Liver (tissue), 9 donors: ENCODE results near the gene NAA38. TPM values are rescaled to one million over a fixed set of nuclear protein-coding genes. Genes with fewer than 3 reads are reported as not detected.

Source experiments
- DNase-seq: peaks from one replicate; pipeline ENCODE4 v3.0.0-alpha.2; 2017; ENCODE audit warnings: low spot score
- H3K27ac ChIP-seq, 2 donors: one replicate each; pipeline ENCODE4 v1.7.0; 2013; ENCODE audit warnings: inconsistent platforms in 2 of 2, low read length in 2 of 2, control low read depth in 1 of 2, low read depth in 1 of 2, mild to moderate bottlenecking in 1 of 2
- H3K27me3 ChIP-seq, 4 donors: one replicate each; pipeline versions ENCODE4 v1.6.1 to v1.7.0; 2013; ENCODE audit warnings: low read length in 3 of 4, inconsistent platforms in 1 of 4, mild to moderate bottlenecking in 1 of 4, moderate library complexity in 1 of 4; ENCODE audit not compliant: control insufficient read depth in 4 of 4, insufficient read depth in 4 of 4
- H3K36me3 ChIP-seq, 4 donors: one replicate each; pipeline versions ENCODE4 v1.6.1 to v1.7.0; 2013; ENCODE audit warnings: low read length in 3 of 4, mild to moderate bottlenecking in 3 of 4, low read depth in 1 of 4, moderate library complexity in 1 of 4; ENCODE audit not compliant: control insufficient read depth in 4 of 4, insufficient read depth in 3 of 4
- H3K4me1 ChIP-seq, 4 donors: one replicate each; pipeline versions ENCODE4 v1.6.1 to v1.7.0; 2013; ENCODE audit warnings: low read length in 3 of 4, mild to moderate bottlenecking in 3 of 4, moderate library complexity in 1 of 4; ENCODE audit not compliant: control insufficient read depth in 4 of 4, insufficient read depth in 4 of 4
- H3K4me3 ChIP-seq, 3 donors: one replicate each; pipeline versions ENCODE4 v1.6.1 to v1.7.0; 2013; ENCODE audit warnings: low read length in 3 of 3, control low read depth in 1 of 3, low read depth in 1 of 3, mild to moderate bottlenecking in 1 of 3
- H3K9ac ChIP-seq, 2 donors: one replicate each; pipeline ENCODE4 v1.7.0; 2013; ENCODE audit warnings: low read length in 2 of 2, mild to moderate bottlenecking in 2 of 2, moderate library complexity in 2 of 2, control low read depth in 1 of 2, low read depth in 1 of 2
- H3K9me3 ChIP-seq, 4 donors: one replicate each; pipeline versions ENCODE4 v1.6.1 to v1.7.0; 2013; ENCODE audit warnings: low read length in 3 of 4; ENCODE audit not compliant: control insufficient read depth in 4 of 4
- CTCF ChIP-seq: fragments of 150-350 bp; IDR thresholded peaks from 2 replicates; pipeline ENCODE4 v1.5.1; 2017; ENCODE audit warnings: improper control_type of control experiment, low read depth, low read length; ENCODE audit not compliant: missing input control
- EGR1 ChIP-seq, 2 donors: IDR thresholded peaks; 2 replicates each; pipeline ENCODE4 v1.6.1; 2016 to 2018; ENCODE audit warnings: antibody characterized with exemption in 2 of 2, low read depth in 2 of 2
- FOXA1 ChIP-seq: IDR thresholded peaks from 2 replicates; pipeline ENCODE4 v1.6.1; 2016; ENCODE audit warnings: antibody characterized with exemption
- FOXA2 ChIP-seq: IDR thresholded peaks from 2 replicates; pipeline ENCODE4 v1.6.1; 2016; ENCODE audit warnings: antibody characterized with exemption
- HNF4A ChIP-seq, 2 donors: conservative IDR thresholded peaks; 2 replicates each; pipeline ENCODE4 v1.6.1; 2016; ENCODE audit warnings: antibody characterized with exemption in 2 of 2, mild to moderate bottlenecking in 2 of 2
- HNF4G ChIP-seq: IDR thresholded peaks from 2 replicates; pipeline ENCODE4 v1.6.1; 2016; ENCODE audit warnings: antibody characterized with exemption
- JUND ChIP-seq, 2 donors: IDR thresholded peaks; 2 replicates each; pipeline ENCODE4 v1.6.1; 2016; ENCODE audit warnings: antibody characterized with exemption in 2 of 2
- NR2F2 ChIP-seq: IDR thresholded peaks from 2 replicates; pipeline ENCODE4 v1.6.1; 2016; ENCODE audit warnings: antibody characterized with exemption
- RAD21 ChIP-seq, 2 donors: IDR thresholded peaks; 2 replicates each; pipeline ENCODE4 v1.6.1; 2016; ENCODE audit warnings: antibody characterized with exemption in 2 of 2, mild to moderate bottlenecking in 2 of 2
- REST ChIP-seq: IDR thresholded peaks from 2 replicates; pipeline ENCODE4 v1.6.1; 2016; ENCODE audit warnings: antibody characterized with exemption, mild to moderate bottlenecking
- RXRA ChIP-seq, 2 donors: IDR thresholded peaks; 2 replicates each; pipeline ENCODE4 v1.6.1; 2017 to 2018; ENCODE audit warnings: antibody characterized with exemption in 2 of 2, mild to moderate bottlenecking in 1 of 2
- SP1 ChIP-seq: IDR thresholded peaks from 2 replicates; pipeline ENCODE4 v1.6.1; 2018; ENCODE audit warnings: antibody characterized with exemption, mild to moderate bottlenecking
- TAF1 ChIP-seq: conservative IDR thresholded peaks from 2 replicates; pipeline ENCODE4 v1.6.1; 2016; ENCODE audit warnings: antibody characterized with exemption, mild to moderate bottlenecking
- YY1 ChIP-seq: IDR thresholded peaks from 2 replicates; pipeline ENCODE4 v1.6.1; 2016; ENCODE audit warnings: antibody characterized with exemption, mild to moderate bottlenecking
- WGBS: extraction: QIAGEN DNeasy Blood & Tissue Kit; methylation state at CpG from one replicate; pipeline ENCODE4 v1.1.7; 2013; 5-methylcytosine and 5-hydroxymethylcytosine counted together
- polyA plus RNA-seq, 2 donors: library from polyadenylated mRNA; stranded (reverse) in 1 of 2; unstranded in 1 of 2; fragments of 200-250 nt in 1 of 2; fragments of >200 nt in 1 of 2; fragmentation: Nextera tagmentation in 1 of 2; extraction: Ambion mirVana in 1 of 2; gene quantifications; one replicate each; pipeline versions ENCODE4 v1.2.1 to v1.2.3, GENCODE V29; 2013 to 2015
- total RNA-seq, 2 donors: library from RNA; depleted of rRNA; stranded (reverse); fragments of >200 nt; gene quantifications; one replicate each; pipeline ENCODE4 v1.2.3, GENCODE V29; 2014
- TF ChIP-seq, protein P1 (sequence below): IDR thresholded peaks from 2 replicates; pipeline ENCODE4 v1.6.1; 2016; ENCODE audit warnings: antibody characterized with exemption
- TF ChIP-seq, protein P2 (sequence below): IDR thresholded peaks from 2 replicates; pipeline ENCODE4 v1.6.1; 2016; ENCODE audit warnings: antibody characterized with exemption
- TF ChIP-seq, protein P3 (sequence below): IDR thresholded peaks from 2 replicates; pipeline ENCODE4 v1.6.1; 2016; ENCODE audit warnings: antibody characterized with exemption
- donor health status: healthy.
- donor health status: healthy.
- donor health status: healthy.
- donor health status: healthy.
- donor health status: healthy.

Gene NAA38
- total and polyA plus RNA-seq, 4 donors, result 24.3 to 118 (median 56.8) TPM

- no peak overlapping the region for H3K27ac ChIP-seq
- H3K4me1 ChIP-seq, result peaks cover 7 to 33% (median 21%) of the 10 kb centered on the region in 4 donors
- no peaks in the 10 kb centered on the region for H3K9me3 ChIP-seq
- H3K36me3 ChIP-seq, result no peaks in the 10 kb centered on the region
- no peak overlapping the region for H3K4me3 ChIP-seq
- WGBS, result 92% methylated on average over 10 of the region's 10 CpGs
- TF ChIP-seq YY1 (no peak), RAD21 (IDR thresholded peaks at IDR 0.05) (no peak), EGR1 (IDR thresholded peaks at IDR 0.05; ENCODE audit: low read depth in 2 of 2) (no peak), FOXA2 (no peak), FOXA1 (no peak), TAF1 (no peak), SP1 (no peak), NR2F2 (no peak), CTCF (no peak), REST (no peak), JUND (IDR thresholded peaks at IDR 0.05) (no peak), RXRA (IDR thresholded peaks at IDR 0.05) (no peak), HNF4A (conservative IDR thresholded peaks at IDR 0.05) (no peak), HNF4G (no peak)
- TF ChIP-seq, protein P1, sequence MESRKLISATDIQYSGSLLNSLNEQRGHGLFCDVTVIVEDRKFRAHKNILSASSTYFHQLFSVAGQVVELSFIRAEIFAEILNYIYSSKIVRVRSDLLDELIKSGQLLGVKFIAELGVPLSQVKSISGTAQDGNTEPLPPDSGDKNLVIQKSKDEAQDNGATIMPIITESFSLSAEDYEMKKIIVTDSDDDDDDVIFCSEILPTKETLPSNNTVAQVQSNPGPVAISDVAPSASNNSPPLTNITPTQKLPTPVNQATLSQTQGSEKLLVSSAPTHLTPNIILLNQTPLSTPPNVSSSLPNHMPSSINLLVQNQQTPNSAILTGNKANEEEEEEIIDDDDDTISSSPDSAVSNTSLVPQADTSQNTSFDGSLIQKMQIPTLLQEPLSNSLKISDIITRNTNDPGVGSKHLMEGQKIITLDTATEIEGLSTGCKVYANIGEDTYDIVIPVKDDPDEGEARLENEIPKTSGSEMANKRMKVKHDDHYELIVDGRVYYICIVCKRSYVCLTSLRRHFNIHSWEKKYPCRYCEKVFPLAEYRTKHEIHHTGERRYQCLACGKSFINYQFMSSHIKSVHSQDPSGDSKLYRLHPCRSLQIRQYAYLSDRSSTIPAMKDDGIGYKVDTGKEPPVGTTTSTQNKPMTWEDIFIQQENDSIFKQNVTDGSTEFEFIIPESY, result no peak
- TF ChIP-seq, protein P2, sequence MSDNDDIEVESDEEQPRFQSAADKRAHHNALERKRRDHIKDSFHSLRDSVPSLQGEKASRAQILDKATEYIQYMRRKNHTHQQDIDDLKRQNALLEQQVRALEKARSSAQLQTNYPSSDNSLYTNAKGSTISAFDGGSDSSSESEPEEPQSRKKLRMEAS, result no peak
- TF ChIP-seq, protein P3, sequence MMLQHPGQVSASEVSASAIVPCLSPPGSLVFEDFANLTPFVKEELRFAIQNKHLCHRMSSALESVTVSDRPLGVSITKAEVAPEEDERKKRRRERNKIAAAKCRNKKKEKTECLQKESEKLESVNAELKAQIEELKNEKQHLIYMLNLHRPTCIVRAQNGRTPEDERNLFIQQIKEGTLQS, result no peak
- H3K9ac ChIP-seq, result no peak overlapping the region
- H3K27me3 ChIP-seq, result no peaks in the 10 kb centered on the region
- no peak for DNase-seq
Observed at GRCh38 chr17:7832431-7832830, 24.9 kb downstream of the NAA38 start.

GRCh38 chr17:7831233-7831632 lies 26.1 kb downstream of the NAA38 start:
- Histone ChIP-seq H3K36me3 (no peaks in the 10 kb centered on the region), H3K4me1 (peaks cover 6 to 26% (median 16%) of the 10 kb centered on the region in 4 donors), H3K4me3 (no peak overlapping the region), H3K9ac (no peak overlapping the region), H3K27ac (no peak overlapping the region), H3K27me3 (no peaks in the 10 kb centered on the region), H3K9me3 (no peaks in the 10 kb centered on the region)
- DNase-seq, result no peak
- 84% methylated on average over 7 of the region's 7 CpGs for WGBS
- TF ChIP-seq, protein P2, result no peak
- no peak for TF ChIP-seq FOXA2
- TF ChIP-seq NR2F2, result no peak
- no peak for TF ChIP-seq RXRA (IDR thresholded peaks at IDR 0.05)
- TF ChIP-seq HNF4G, result no peak
- TF ChIP-seq RAD21 (IDR thresholded peaks at IDR 0.05), result no peak
- TF ChIP-seq SP1, result no peak
- no peak for TF ChIP-seq HNF4A (conservative IDR thresholded peaks at IDR 0.05)
- no peak for TF ChIP-seq YY1
- TF ChIP-seq, protein P1, result no peak
- no peak for TF ChIP-seq JUND (IDR thresholded peaks at IDR 0.05)
- TF ChIP-seq, protein P3, result no peak
- TF ChIP-seq CTCF, result no peak
- no peak for TF ChIP-seq FOXA1
